Measurements from ENCODE around the gene RAET1G. TPM values are rescaled to one million over a fixed set of nuclear protein-coding genes. Genes with fewer than 3 reads are reported as not detected.

Gene RAET1G, protein sequence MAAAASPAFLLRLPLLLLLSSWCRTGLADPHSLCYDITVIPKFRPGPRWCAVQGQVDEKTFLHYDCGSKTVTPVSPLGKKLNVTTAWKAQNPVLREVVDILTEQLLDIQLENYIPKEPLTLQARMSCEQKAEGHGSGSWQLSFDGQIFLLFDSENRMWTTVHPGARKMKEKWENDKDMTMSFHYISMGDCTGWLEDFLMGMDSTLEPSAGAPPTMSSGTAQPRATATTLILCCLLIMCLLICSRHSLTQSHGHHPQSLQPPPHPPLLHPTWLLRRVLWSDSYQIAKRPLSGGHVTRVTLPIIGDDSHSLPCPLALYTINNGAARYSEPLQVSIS
- total RNA-seq = 3.3 and 4.1 TPM in 2 replicates

GRCh38 chr6:149922642-149923326, at the start of gene RAET1G:
Gene RAET1G, minus strand, starts transcription at chr6:149923121. Its CDS starts 111 bp downstream, at chr6:149923010.

DNA sequence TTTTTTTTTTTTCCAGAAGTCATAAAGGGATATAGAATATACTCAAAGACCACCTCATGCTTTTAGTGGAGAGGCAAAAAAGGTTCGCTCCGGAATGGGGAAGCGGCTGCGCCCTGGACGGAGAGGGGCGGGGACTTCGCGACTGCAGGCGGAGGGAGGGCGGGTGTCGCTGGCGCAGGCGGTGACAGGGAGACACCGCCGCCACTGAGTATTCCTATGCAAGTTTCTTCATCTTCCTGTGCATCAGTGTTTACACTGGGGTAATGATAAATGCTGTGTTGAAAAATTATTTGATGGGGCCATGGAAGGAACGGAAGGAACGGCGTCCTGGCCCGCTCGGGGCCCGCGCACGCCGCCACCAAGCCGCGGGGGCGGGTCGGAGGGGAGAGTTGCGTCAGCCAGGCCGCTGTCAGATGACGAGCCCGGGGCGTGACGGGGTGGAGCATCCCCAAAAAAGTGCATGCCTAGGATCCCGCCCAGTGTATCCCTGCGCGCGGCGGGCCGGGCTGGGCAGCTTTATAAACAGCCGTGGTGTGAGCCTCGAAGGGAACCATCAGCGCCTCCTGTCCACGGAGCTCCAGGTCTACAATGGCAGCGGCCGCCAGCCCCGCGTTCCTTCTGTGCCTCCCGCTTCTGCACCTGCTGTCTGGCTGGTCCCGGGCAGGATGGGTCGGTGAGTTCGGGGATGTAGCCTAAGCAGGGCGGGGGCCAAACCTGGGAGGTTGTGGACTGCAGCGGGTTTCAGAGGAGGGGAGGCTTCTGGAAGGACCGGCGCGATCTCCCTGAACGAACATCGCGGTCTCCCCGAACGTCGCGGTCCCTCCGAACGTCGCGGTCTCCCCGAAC, 40.8 kb upstream of the RAET1G start, which contains the start of gene ULBP1:
Gene ULBP1, plus strand, starts transcription at position 482 of the 846 bp plus-strand sequence. Its CDS starts 107 bp downstream, at position 589.

DNA sequence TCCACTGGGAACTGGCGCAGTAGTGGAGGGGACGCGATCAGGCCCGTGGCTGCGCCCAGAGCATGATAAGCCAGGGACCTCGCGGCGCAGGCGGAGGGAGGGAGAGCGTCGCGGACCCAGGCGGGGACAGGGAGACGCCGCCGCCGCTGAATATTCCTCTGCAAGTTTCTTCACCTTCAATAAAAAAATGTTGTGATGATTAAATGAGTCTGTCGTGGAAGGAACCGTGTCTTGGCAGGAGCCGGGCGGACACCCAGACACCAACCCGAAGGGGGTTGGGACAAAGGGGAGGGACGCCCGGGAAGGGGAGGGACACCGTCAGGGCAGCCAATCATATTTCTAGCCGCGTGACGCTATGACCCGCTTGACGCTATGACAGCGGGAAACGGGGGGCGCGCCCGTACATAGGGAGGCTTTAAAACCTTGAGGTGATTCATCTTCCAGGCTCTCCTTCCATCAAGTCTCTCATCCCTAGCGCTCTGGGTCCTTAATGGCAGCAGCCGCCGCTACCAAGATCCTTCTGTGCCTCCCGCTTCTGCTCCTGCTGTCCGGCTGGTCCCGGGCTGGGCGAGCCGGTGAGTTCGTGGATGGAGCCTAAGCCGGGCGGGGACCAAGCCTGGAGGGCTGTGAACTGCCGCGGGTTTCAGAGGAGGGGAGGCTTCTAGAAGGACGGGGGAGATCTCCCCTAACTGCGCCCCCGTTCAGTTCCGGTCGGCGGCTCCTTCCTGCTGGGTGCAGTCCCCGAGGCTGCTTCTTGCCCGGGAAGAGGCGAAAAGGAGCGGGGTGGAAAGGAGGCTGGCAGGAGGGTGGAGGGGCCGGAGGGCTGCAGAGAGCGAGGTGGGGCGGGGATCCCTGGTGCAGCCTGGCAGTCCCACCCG, 18.9 kb upstream of the RAET1G start, which contains the start of gene ULBP2:
Gene ULBP2, plus strand, starts transcription at position 432 of the 878 bp plus-strand sequence. Its CDS starts 59 bp downstream, at position 491.

DNA sequence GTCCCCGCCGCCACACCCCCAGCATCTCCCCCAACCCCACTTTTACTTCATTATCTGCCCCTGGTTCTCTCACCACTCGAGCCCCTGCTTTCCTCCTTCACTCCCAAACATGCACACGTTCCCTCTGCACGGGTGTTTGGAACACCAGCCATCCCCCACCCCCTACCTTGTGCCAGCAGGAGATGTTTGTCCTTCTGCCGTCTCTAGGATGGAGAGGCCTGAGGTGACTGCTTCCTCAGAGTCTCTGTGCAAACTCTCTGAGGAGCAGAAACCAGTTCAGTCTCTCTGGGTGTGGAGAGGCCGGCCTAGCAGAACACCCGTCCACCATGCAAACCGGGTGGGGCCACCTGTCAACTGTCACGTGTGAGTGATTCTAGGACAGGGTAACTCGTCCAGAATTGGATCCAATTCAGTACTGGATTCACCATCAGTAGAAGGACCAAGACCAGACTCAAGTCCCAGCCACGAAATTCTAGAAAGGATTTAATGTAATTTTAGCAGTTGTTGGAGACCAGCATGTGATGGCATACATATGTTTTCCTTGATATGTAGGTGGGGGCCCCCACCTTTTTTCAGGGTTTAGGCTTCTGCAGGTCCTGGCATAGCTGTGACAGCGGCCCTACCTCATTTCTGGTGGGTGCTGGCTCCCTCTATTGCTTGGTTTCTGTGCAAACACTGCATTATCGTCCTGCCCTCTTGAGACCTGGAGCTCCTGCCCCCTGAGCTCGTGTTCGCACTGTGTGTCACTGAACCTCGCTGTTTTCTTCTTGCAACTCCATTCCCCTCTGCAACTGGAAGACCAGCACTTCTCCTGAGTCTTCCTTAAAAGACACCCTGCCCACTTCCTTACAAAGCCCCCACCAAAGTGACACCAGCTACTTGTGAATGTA, 24.8 kb downstream of the RAET1G start, which contains the start of gene RAET1E:
Gene RAET1E, minus strand, starts transcription at position 259 of the 890 bp plus-strand sequence. CDS start 7,212 bp downstream, outside the sequence.

Other genes with a start within 250 kb of the RAET1G start
- gene LATS1, start 205.0 kb downstream of the RAET1G start, total RNA-seq = 4.9 and 5.0 TPM in 2 replicates
- gene NUP43, start 176.6 kb downstream of the RAET1G start, total RNA-seq = 11.5 and 11.8 TPM in 2 replicates
- gene PCMT1, start 173.4 kb downstream of the RAET1G start, total RNA-seq = 63.0 and 74.7 TPM in 2 replicates
- 74.2 and 81.4 TPM in 2 replicates for gene LRP11, start 58.8 kb downstream of the RAET1G start, total RNA-seq
- gene RAET1E, start 25.0 kb downstream of the RAET1G start, total RNA-seq = 0.14 and 0.37 TPM in 2 replicates
- 2.6 and 2.7 TPM in 2 replicates for gene ULBP2, start 18.9 kb upstream of the RAET1G start, total RNA-seq
- under 0.01 TPM in 1 of 2 replicates, not detected in the other for gene ULBP1, start 40.8 kb upstream of the RAET1G start, total RNA-seq
- gene RAET1L, start 102.4 kb upstream of the RAET1G start, total RNA-seq = not detected in 2 replicates
- 3.4 and 12.1 TPM in 2 replicates for gene ULBP3, start 146.0 kb upstream of the RAET1G start, total RNA-seq
- gene PPP1R14C, start 219.9 kb upstream of the RAET1G start, total RNA-seq = 0.28 and 0.65 TPM in 2 replicates